ENCODE results near the gene TMEM178B. TPM values are rescaled to one million over a fixed set of nuclear protein-coding genes. Genes with fewer than 3 reads are reported as not detected.

The TMEM178B gene
- total RNA-seq, 1 donor: 0.10 TPM

- H3K4me3 ChIP-seq (ENCODE audit: low read length): no peak overlapping the region
- no peaks in the 10 kb centered on the region for H3K4me1 ChIP-seq (ENCODE audit: insufficient read depth, low read length)
- no peaks in the 10 kb centered on the region for H3K27me3 ChIP-seq (ENCODE audit: insufficient read depth, low read length)
- no peaks in the 10 kb centered on the region for H3K9me3 ChIP-seq (ENCODE audit: low read depth, low read length)
Measured at GRCh38 chr7:141461924-141462323, 388.1 kb downstream of the TMEM178B start.

GRCh38 chr7:141462958-141463357 is 389.1 kb downstream of the TMEM178B start:
- Histone ChIP-seq H3K4me1 (ENCODE audit: insufficient read depth, low read length) (no peaks in the 10 kb centered on the region), H3K4me3 (ENCODE audit: low read length) (no peak overlapping the region), H3K9me3 (ENCODE audit: low read depth, low read length) (no peaks in the 10 kb centered on the region), H3K27me3 (ENCODE audit: insufficient read depth, low read length) (no peaks in the 10 kb centered on the region)

- Histone ChIP-seq H3K4me1 (ENCODE audit: insufficient read depth, low read length) (no peaks in the 10 kb centered on the region), H3K9me3 (ENCODE audit: low read depth, low read length) (no peaks in the 10 kb centered on the region), H3K27me3 (ENCODE audit: insufficient read depth, low read length) (no peaks in the 10 kb centered on the region), H3K4me3 (ENCODE audit: low read length) (no peak overlapping the region)
Measured at GRCh38 chr7:141463986-141464385, 390.1 kb downstream of the TMEM178B start.

- Histone ChIP-seq H3K4me1 (ENCODE audit: insufficient read depth, low read length) (no peaks in the 10 kb centered on the region), H3K4me3 (ENCODE audit: low read length) (no peak overlapping the region), H3K27me3 (ENCODE audit: insufficient read depth, low read length) (no peaks in the 10 kb centered on the region), H3K9me3 (ENCODE audit: low read depth, low read length) (no peaks in the 10 kb centered on the region)
Measured at GRCh38 chr7:141464551-141464950, 390.7 kb downstream of the TMEM178B start.

- Histone ChIP-seq H3K27me3 (ENCODE audit: insufficient read depth, low read length) (no peaks in the 10 kb centered on the region), H3K4me3 (ENCODE audit: low read length) (no peak overlapping the region)
Measured at GRCh38 chr7:141466151-141466904, 392.5 kb downstream of the TMEM178B start.

GRCh38 chr7:141468341-141468740 is 394.5 kb downstream of the TMEM178B start:
- Histone ChIP-seq H3K4me1 (ENCODE audit: insufficient read depth, low read length) (no peaks in the 10 kb centered on the region), H3K9me3 (ENCODE audit: low read depth, low read length) (no peaks in the 10 kb centered on the region), H3K27me3 (ENCODE audit: insufficient read depth, low read length) (no peaks in the 10 kb centered on the region), H3K4me3 (ENCODE audit: low read length) (no peak overlapping the region)

More at GRCh38 chr7:141466151-141466904, 392.5 kb downstream of the TMEM178B start:
- H3K4me1 ChIP-seq (ENCODE audit: insufficient read depth, low read length): no peaks in the 10 kb centered on the region
- no peaks in the 10 kb centered on the region for H3K9me3 ChIP-seq (ENCODE audit: low read depth, low read length)

- Histone ChIP-seq H3K9me3 (ENCODE audit: low read depth, low read length) (no peaks in the 10 kb centered on the region), H3K4me1 (ENCODE audit: insufficient read depth, low read length) (no peaks in the 10 kb centered on the region), H3K27me3 (ENCODE audit: insufficient read depth, low read length) (no peaks in the 10 kb centered on the region), H3K4me3 (ENCODE audit: low read length) (no peak overlapping the region)
Measured at GRCh38 chr7:141475679-141476078, 401.8 kb downstream of the TMEM178B start.

- no peaks in the 10 kb centered on the region for H3K9me3 ChIP-seq (ENCODE audit: low read depth, low read length)
- no peak overlapping the region for H3K4me3 ChIP-seq (ENCODE audit: low read length)
- H3K27me3 ChIP-seq (ENCODE audit: insufficient read depth, low read length): no peaks in the 10 kb centered on the region
- H3K4me1 ChIP-seq (ENCODE audit: insufficient read depth, low read length): no peaks in the 10 kb centered on the region
Measured at GRCh38 chr7:141477865-141478264, 404.0 kb downstream of the TMEM178B start.

GRCh38 chr7:141478845-141479244 is 405.0 kb downstream of the TMEM178B start:
- Histone ChIP-seq H3K4me3 (ENCODE audit: low read length) (no peak overlapping the region), H3K4me1 (ENCODE audit: insufficient read depth, low read length) (no peaks in the 10 kb centered on the region), H3K27me3 (ENCODE audit: insufficient read depth, low read length) (no peaks in the 10 kb centered on the region), H3K9me3 (ENCODE audit: low read depth, low read length) (no peaks in the 10 kb centered on the region)

- no peaks in the 10 kb centered on the region for H3K4me1 ChIP-seq (ENCODE audit: insufficient read depth, low read length)
- no peak overlapping the region for H3K4me3 ChIP-seq (ENCODE audit: low read length)
- no peaks in the 10 kb centered on the region for H3K9me3 ChIP-seq (ENCODE audit: low read depth, low read length)
- H3K27me3 ChIP-seq (ENCODE audit: insufficient read depth, low read length): no peaks in the 10 kb centered on the region
Measured at GRCh38 chr7:141480953-141481352, 407.1 kb downstream of the TMEM178B start.

- Histone ChIP-seq H3K4me3 (ENCODE audit: low read length) (no peak overlapping the region), H3K4me1 (ENCODE audit: insufficient read depth, low read length) (no peaks in the 10 kb centered on the region), H3K27me3 (ENCODE audit: insufficient read depth, low read length) (no peaks in the 10 kb centered on the region), H3K9me3 (ENCODE audit: low read depth, low read length) (no peaks in the 10 kb centered on the region)
Measured at GRCh38 chr7:141481971-141482370, 408.1 kb downstream of the TMEM178B start.

- no peak overlapping the region for H3K4me3 ChIP-seq (ENCODE audit: low read length)
- H3K27me3 ChIP-seq (ENCODE audit: insufficient read depth, low read length): no peaks in the 10 kb centered on the region
- no peaks in the 10 kb centered on the region for H3K4me1 ChIP-seq (ENCODE audit: insufficient read depth, low read length)
- no peaks in the 10 kb centered on the region for H3K9me3 ChIP-seq (ENCODE audit: low read depth, low read length)
Measured at GRCh38 chr7:141483044-141483443, 409.2 kb downstream of the TMEM178B start.

- no peaks in the 10 kb centered on the region for H3K27me3 ChIP-seq (ENCODE audit: insufficient read depth, low read length)
- no peaks in the 10 kb centered on the region for H3K4me1 ChIP-seq (ENCODE audit: insufficient read depth, low read length)
Measured at GRCh38 chr7:141484907-141485306, 411.0 kb downstream of the TMEM178B start.

GRCh38 chr7:141486959-141487358 is 413.1 kb downstream of the TMEM178B start:
- H3K4me3 ChIP-seq (ENCODE audit: low read length): no peak overlapping the region
- H3K27me3 ChIP-seq (ENCODE audit: insufficient read depth, low read length): no peaks in the 10 kb centered on the region
- H3K4me1 ChIP-seq (ENCODE audit: insufficient read depth, low read length): no peaks in the 10 kb centered on the region
- no peaks in the 10 kb centered on the region for H3K9me3 ChIP-seq (ENCODE audit: low read depth, low read length)

More at GRCh38 chr7:141484907-141485306, 411.0 kb downstream of the TMEM178B start:
- Histone ChIP-seq H3K9me3 (ENCODE audit: low read depth, low read length) (no peaks in the 10 kb centered on the region), H3K4me3 (ENCODE audit: low read length) (no peak overlapping the region)

- H3K4me3 ChIP-seq (ENCODE audit: low read length): no peak overlapping the region
- no peaks in the 10 kb centered on the region for H3K4me1 ChIP-seq (ENCODE audit: insufficient read depth, low read length)
- no peaks in the 10 kb centered on the region for H3K9me3 ChIP-seq (ENCODE audit: low read depth, low read length)
- no peaks in the 10 kb centered on the region for H3K27me3 ChIP-seq (ENCODE audit: insufficient read depth, low read length)
Measured at GRCh38 chr7:141490474-141490873, 416.6 kb downstream of the TMEM178B start.

- no peak overlapping the region for H3K4me3 ChIP-seq (ENCODE audit: low read length)
- H3K9me3 ChIP-seq (ENCODE audit: low read depth, low read length): no peaks in the 10 kb centered on the region
- H3K4me1 ChIP-seq (ENCODE audit: insufficient read depth, low read length): no peaks in the 10 kb centered on the region
- no peaks in the 10 kb centered on the region for H3K27me3 ChIP-seq (ENCODE audit: insufficient read depth, low read length)
Measured at GRCh38 chr7:141495057-141495456, 421.2 kb downstream of the TMEM178B start.
